T-helper 22 cell (primary cell): ENCODE data around the gene PTTG2.

Source experiments
- DNase-seq: peaks from one replicate; pipeline ENCODE4 v3.0.0-alpha.2; 2020; ENCODE audit warnings: low read depth

Gene PTTG2

DNA sequence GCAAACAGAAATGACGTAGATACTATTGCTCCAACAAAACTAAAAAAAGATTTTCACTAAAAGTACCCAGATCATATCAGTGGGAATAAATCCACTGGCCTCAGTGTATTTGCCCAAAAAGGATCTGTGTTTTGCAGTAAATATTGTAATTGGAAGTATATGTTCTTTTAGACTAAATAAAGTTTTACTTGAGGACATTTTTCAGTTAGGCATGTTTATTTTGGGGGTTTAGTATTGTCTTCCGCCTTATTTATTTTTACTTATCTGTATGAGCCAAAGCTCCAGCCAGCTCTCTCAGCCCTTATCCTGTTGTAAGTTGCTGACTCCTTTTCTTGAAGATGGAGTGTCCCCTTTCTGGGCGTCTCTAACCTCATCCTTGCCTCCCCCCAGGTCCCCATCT is 49.8 kb downstream of the PTTG2 start:
- no peak for DNase-seq
